AG10803 (cell line): Measurements from ENCODE around the gene CENPW.

Experiments used
- DNase-seq: peaks from one replicate; pipeline ENCODE4 v3.0.0; 2010; ENCODE audit warnings: low read depth
- H3K4me3 ChIP-seq: 2 replicates; pipeline ENCODE4 v1.5.1; 2011; ENCODE audit warnings: mild to moderate bottlenecking, low read length, control low read depth
- TF ChIP-seq, protein P1 (sequence below): conservative IDR thresholded peaks from 2 replicates; pipeline ENCODE4 v1.5.1; 2011; ENCODE audit warnings: mild to moderate bottlenecking, low read length, control low read depth, inconsistent platforms

CENPW gene

GRCh38 chr6:126344181-126344580, 4.3 kb downstream of the CENPW start:
- no peak for DNase-seq
- TF ChIP-seq, protein P1, sequence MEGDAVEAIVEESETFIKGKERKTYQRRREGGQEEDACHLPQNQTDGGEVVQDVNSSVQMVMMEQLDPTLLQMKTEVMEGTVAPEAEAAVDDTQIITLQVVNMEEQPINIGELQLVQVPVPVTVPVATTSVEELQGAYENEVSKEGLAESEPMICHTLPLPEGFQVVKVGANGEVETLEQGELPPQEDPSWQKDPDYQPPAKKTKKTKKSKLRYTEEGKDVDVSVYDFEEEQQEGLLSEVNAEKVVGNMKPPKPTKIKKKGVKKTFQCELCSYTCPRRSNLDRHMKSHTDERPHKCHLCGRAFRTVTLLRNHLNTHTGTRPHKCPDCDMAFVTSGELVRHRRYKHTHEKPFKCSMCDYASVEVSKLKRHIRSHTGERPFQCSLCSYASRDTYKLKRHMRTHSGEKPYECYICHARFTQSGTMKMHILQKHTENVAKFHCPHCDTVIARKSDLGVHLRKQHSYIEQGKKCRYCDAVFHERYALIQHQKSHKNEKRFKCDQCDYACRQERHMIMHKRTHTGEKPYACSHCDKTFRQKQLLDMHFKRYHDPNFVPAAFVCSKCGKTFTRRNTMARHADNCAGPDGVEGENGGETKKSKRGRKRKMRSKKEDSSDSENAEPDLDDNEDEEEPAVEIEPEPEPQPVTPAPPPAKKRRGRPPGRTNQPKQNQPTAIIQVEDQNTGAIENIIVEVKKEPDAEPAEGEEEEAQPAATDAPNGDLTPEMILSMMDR: no peak
- no peak overlapping the region for H3K4me3 ChIP-seq

GRCh38 chr6:126351960-126352359, 12.0 kb downstream of the CENPW start:
- TF ChIP-seq, protein P1: no peak
- DNase-seq: no peak
- no peak overlapping the region for H3K4me3 ChIP-seq

DNA sequence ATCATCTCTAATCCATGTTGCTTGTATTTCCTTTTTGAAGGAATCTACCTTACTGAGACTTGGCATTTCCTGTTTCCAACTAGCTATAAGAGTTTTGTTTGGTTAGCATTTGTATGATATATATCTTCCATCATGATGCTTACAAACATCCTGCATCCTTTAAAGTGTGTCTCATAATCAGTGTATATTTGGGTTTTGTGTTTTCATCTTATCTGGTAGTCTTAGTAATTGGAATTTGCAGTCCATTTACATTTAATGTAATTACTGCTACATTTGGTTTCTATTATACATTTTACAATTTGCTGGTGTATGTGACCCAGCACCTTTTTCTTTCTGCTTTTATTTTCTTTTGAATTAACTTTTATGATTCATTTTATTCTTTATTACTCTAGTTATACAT, 12.6 kb downstream of the CENPW start:
- no peak for DNase-seq
- TF ChIP-seq, protein P1: no peak

GRCh38 chr6:126356526-126356925, 16.6 kb downstream of the CENPW start:
- no peak overlapping the region for H3K4me3 ChIP-seq
- TF ChIP-seq, protein P1: no peak
- DNase-seq: no peak

More for the DNA sequence above, 12.6 kb downstream of the CENPW start:
- H3K4me3 ChIP-seq: no peak overlapping the region

DNA sequence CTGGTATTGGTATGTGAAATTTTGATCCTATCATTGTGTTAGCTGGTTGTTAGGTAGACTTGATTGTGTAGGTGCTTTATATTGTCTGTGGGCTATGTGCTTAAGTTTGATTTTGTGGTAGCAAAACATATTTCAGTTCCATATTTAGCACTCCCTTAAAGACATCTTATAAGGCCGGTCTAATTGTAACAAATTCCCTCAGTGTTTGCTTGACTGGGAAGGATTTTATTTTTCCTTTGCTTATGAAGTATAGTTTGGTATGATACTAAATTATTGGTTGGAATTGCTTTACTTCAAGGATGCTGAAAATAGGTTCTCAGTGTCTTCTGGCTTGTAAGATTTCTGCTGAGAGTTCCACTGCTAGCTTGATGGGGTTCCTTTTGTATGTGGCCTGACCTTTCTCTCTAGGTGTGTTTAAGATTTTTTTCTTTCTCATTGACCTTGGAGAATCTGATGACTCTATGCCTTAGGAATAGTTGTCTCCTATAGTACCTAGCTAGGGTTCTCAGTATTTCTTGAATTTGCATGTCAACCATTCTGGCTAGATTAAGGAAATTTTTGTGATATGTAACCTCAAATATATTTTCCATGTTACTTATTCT, 20.1 kb downstream of the CENPW start:
- TF ChIP-seq, protein P1: no peak
- no peak for DNase-seq

DNA sequence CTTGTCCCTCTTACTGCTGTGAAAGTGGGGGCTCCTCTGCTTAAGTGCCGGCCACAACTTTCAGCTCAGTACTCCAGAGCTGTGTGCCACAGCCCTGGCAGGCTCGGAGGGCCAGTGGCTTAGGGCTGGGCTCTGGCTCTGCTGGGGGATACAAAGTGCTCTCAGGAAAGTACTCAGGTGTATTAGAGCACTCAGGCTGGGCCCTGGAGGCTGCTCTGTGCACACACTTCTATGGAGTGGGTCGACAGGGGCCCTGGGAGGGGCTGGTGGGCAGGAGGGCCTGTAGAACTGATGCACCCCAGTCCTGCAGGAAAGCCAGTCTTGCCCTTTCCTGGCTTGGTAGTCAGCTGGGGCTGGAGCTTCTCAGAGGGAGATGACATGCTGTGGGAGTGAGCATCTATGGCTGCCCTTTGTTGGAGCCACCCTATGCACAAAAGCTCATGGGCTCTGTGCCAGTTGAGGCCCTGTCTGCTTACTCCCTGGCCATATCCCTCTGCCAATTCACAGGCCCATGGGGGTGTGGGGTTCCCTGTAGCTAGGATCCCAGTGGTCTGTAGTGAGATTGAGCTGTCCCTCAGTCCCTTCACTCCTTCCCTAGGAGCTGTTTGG, 22.0 kb downstream of the CENPW start:
- TF ChIP-seq, protein P1: no peak
- no peak overlapping the region for H3K4me3 ChIP-seq
- DNase-seq: no peak

More for the DNA sequence above, 20.1 kb downstream of the CENPW start:
- H3K4me3 ChIP-seq: no peak overlapping the region

DNA sequence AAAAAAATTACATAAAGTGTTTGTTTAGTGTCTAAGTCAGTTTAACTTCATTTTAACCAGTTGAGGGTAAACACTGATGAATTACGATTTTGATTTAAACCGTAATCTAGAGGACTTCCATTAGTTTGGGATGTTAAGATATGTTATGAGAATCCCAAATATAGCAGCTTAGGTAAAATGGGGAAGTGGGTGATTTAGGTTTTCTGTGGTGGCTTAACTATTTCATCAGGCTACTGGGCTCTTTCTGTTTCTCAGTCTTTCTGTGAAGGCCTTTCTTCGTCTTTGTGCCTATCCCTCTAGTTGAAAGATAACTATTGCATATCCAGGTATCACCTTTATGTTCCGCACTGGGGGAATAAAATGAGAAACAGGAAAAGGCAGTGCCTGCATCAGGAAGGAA, 27.9 kb downstream of the CENPW start:
- no peak for DNase-seq
- no peak overlapping the region for H3K4me3 ChIP-seq
- TF ChIP-seq, protein P1: no peak
